Measurements from ENCODE around the gene PCDH9.

GRCh38 chr13:66532146-66532545 lies 698.0 kb downstream of the PCDH9 start:
- TF ChIP-seq, protein P1, sequence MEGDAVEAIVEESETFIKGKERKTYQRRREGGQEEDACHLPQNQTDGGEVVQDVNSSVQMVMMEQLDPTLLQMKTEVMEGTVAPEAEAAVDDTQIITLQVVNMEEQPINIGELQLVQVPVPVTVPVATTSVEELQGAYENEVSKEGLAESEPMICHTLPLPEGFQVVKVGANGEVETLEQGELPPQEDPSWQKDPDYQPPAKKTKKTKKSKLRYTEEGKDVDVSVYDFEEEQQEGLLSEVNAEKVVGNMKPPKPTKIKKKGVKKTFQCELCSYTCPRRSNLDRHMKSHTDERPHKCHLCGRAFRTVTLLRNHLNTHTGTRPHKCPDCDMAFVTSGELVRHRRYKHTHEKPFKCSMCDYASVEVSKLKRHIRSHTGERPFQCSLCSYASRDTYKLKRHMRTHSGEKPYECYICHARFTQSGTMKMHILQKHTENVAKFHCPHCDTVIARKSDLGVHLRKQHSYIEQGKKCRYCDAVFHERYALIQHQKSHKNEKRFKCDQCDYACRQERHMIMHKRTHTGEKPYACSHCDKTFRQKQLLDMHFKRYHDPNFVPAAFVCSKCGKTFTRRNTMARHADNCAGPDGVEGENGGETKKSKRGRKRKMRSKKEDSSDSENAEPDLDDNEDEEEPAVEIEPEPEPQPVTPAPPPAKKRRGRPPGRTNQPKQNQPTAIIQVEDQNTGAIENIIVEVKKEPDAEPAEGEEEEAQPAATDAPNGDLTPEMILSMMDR (IDR thresholded peaks at IDR 0.05), result no peak
- TF ChIP-seq POLR2A (IDR thresholded peaks at IDR 0.05), result no peak
- no peak for TF ChIP-seq EP300 (IDR thresholded peaks at IDR 0.05)
